ENCODE measurements around the gene C2orf80.
"Not testable (repeated sequence)": the region's sequence is repeated elsewhere in the genome, so short reads cannot be mapped to it uniquely, and the experiment has no call there.

C2orf80 gene

GRCh38 chr2:208179028-208179609, 10.7 kb downstream of the C2orf80 start:
- DNase-seq (ENCODE audit: low read depth): no peak

- no peak for DNase-seq (ENCODE audit: low read depth)
Observed at GRCh38 chr2:208175840-208176153, 14.0 kb downstream of the C2orf80 start.

GRCh38 chr2:208175069-208175839, 14.6 kb downstream of the C2orf80 start:
- DNase-seq (ENCODE audit: low read depth): peak; percentile 37

GRCh38 chr2:208174144-208174543, 15.7 kb downstream of the C2orf80 start:
- DNase-seq (ENCODE audit: low read depth): no peak

- DNase-seq (ENCODE audit: low read depth): no peak
Observed at GRCh38 chr2:208172125-208172524, 17.7 kb downstream of the C2orf80 start.

GRCh38 chr2:208164951-208165755, 24.7 kb downstream of the C2orf80 start:
- no peak for DNase-seq (ENCODE audit: low read depth)

- DNase-seq (ENCODE audit: low read depth): no peak
Observed at GRCh38 chr2:208163489-208163888, 26.3 kb downstream of the C2orf80 start, which contains the start of gene CRYGA. CRYGA (minus strand) TSS chr2:208163589; CDS start chr2:208163556, 33 bp downstream.

- DNase-seq (ENCODE audit: low read depth): no peak
Observed at GRCh38 chr2:208156439-208156838, 33.4 kb downstream of the C2orf80 start.

- no peak for DNase-seq (ENCODE audit: low read depth)
Observed at GRCh38 chr2:208153156-208153555, 36.7 kb downstream of the C2orf80 start.

GRCh38 chr2:208150956-208151355, 38.9 kb downstream of the C2orf80 start:
- no peak for DNase-seq (ENCODE audit: low read depth)

GRCh38 chr2:208150094-208150493, 39.7 kb downstream of the C2orf80 start:
- no peak for DNase-seq (ENCODE audit: low read depth)

GRCh38 chr2:208148803-208149202, 41.0 kb downstream of the C2orf80 start:
- DNase-seq (ENCODE audit: low read depth): no peak

GRCh38 chr2:208147759-208148158, 42.1 kb downstream of the C2orf80 start:
- DNase-seq (ENCODE audit: low read depth): no peak

GRCh38 chr2:208147008-208147407, 42.8 kb downstream of the C2orf80 start:
- DNase-seq (ENCODE audit: low read depth): no peak

GRCh38 chr2:208146006-208146405, 43.8 kb downstream of the C2orf80 start, which contains the start of gene CRYGB:
CRYGB (minus strand) TSS chr2:208146158; CDS start chr2:208146120, 38 bp downstream.
- DNase-seq (ENCODE audit: low read depth): no peak

- DNase-seq (ENCODE audit: low read depth): no peak
Observed at GRCh38 chr2:208142925-208143799, 46.7 kb downstream of the C2orf80 start.

- no peak for DNase-seq (ENCODE audit: low read depth)
Observed at GRCh38 chr2:208142240-208142924, 47.4 kb downstream of the C2orf80 start.

GRCh38 chr2:208139447-208139846, 50.4 kb downstream of the C2orf80 start:
- DNase-seq (ENCODE audit: low read depth): no peak

- not testable (repeated sequence) for DNase-seq (ENCODE audit: low read depth)
Observed at GRCh38 chr2:208138334-208138733, 51.5 kb downstream of the C2orf80 start.

- no peak for DNase-seq (ENCODE audit: low read depth)
Observed at GRCh38 chr2:208136716-208137094, 53.1 kb downstream of the C2orf80 start.
